C4-2B (cell line): ENCODE data around the gene VMO1.

Experiments
- ZFX ChIP-seq: fragments of 450-650 bp; IDR thresholded peaks from 2 replicates; pipeline ENCODE4 v1.6.1; 2017
- TF ChIP-seq, protein P1 (sequence below): fragments of 450-650 bp; conservative IDR thresholded peaks from 2 replicates; pipeline ENCODE4 v1.5.1; 2017; ENCODE audit warnings: mild to moderate bottlenecking

DNA sequence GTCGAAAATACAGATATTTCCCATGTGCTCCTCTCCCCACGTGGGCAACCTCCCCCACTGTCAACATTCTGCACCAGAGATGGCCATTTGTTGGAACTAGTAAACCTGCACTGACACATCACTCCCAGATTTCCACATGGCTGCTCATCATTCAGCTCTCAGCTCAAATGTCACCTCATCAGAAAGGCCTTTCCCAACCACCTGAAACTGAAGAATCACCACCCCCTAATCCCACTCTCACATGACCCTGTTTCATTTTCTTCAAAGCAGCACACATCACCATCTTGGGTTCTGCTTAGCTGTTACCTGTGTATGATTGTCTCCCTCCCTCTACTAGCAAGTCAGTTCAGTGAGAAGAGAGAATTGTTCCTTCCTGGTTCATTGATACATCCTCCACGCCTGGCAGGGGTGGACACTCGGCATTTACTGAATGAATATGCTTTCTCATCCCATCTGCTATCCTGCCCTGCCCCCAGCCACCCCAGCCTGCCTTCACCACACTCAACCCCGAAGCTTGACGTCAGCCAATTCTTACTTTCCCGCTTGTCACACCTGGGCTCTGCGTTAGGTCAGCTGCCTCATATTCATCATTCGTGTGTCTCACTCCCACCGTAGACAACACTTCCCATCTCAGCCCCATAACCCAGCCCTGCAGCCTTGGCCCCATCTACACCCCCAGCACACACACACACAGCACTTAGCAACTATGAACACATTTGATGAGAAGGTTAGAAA lies 14.5 kb upstream of the VMO1 start:
- TF ChIP-seq, protein P1, sequence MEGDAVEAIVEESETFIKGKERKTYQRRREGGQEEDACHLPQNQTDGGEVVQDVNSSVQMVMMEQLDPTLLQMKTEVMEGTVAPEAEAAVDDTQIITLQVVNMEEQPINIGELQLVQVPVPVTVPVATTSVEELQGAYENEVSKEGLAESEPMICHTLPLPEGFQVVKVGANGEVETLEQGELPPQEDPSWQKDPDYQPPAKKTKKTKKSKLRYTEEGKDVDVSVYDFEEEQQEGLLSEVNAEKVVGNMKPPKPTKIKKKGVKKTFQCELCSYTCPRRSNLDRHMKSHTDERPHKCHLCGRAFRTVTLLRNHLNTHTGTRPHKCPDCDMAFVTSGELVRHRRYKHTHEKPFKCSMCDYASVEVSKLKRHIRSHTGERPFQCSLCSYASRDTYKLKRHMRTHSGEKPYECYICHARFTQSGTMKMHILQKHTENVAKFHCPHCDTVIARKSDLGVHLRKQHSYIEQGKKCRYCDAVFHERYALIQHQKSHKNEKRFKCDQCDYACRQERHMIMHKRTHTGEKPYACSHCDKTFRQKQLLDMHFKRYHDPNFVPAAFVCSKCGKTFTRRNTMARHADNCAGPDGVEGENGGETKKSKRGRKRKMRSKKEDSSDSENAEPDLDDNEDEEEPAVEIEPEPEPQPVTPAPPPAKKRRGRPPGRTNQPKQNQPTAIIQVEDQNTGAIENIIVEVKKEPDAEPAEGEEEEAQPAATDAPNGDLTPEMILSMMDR, result no peak
- no peak for TF ChIP-seq ZFX
